Measurements from ENCODE around the gene ALDH3B2. TPM values are rescaled to one million over a fixed set of nuclear protein-coding genes. Genes with fewer than 3 reads are reported as not detected.
"Not testable (repeated sequence)": the region's sequence is repeated elsewhere in the genome, so short reads cannot be mapped to it uniquely, and the experiment has no call there.

ALDH3B2 gene
- total and polyA plus RNA-seq, 2 experiments from 2014 or later, result not detected

DNA sequence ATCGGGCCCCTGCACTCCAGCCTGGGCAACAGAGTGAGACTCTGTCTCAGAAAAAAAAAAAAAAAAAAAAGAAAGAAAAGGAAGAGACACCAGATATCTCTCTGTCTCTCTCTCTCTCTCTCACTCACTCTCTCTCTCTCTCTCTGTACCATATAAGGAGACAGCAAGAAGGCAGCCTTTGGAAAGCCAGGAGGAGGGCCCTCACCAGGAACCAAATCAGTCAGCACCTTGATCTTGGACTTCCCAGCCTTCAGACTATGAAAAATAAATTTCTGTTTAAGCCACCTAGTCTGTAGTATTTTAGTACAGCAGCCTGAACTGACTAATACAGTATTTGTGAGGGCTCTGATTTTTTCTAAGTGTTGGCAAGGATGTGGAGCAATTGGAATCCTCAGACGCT lies 13.6 kb upstream of the ALDH3B2 start:
- no peaks in the 10 kb centered on the region for H4K20me1 ChIP-seq (replicated peaks; ENCODE audit: insufficient read depth)
- H3K27ac ChIP-seq (ENCODE audit: low read depth), result no peak overlapping the region
- no peaks in the 10 kb centered on the region for H3K9me2 ChIP-seq (ENCODE audit: insufficient read depth)
- H3K4me1 ChIP-seq (ENCODE audit: insufficient read depth), result no peaks in the 10 kb centered on the region
- H3F3A ChIP-seq (replicated peaks; ENCODE audit: low read depth), result no peaks in the 10 kb centered on the region
- H3K27me3 ChIP-seq (ENCODE audit: insufficient read depth), result no peaks in the 10 kb centered on the region
- ATAC-seq (no peak), DNase-seq (ENCODE audit: low spot score) (no peak)
- TF ChIP-seq ZNF331 (CRISPR knock-in tag; IDR thresholded peaks at IDR 0.05; ENCODE audit: low read depth), result no peak
- TF ChIP-seq CREB1 (CRISPR knock-in tag; IDR thresholded peaks at IDR 0.05; ENCODE audit: low read depth), result no peak
- no peak for TF ChIP-seq ZNF114 (CRISPR knock-in tag; IDR thresholded peaks at IDR 0.05)
- TF ChIP-seq NANOG (IDR thresholded peaks at IDR 0.05; ENCODE audit: borderline replicate concordance), result no peak
- H3K79me2 ChIP-seq (replicated peaks; ENCODE audit: insufficient read depth), result no peaks in the 10 kb centered on the region
- Mint-ChIP-seq H3K4me1 (peaks cover 14% of the 10 kb centered on the region; the same call in 2 of the 3 replicates), H3K9me3 (no peaks in the 10 kb centered on the region; the same call in 2 of the 3 replicates), H3K27me3 (ENCODE audit: insufficient read depth, low read depth, poor library complexity) (peaks cover 3% of the 10 kb centered on the region), H3K36me3 (ENCODE audit: low read depth) (no peaks in the 10 kb centered on the region), H3K27ac (no peak overlapping the region), H3K4me3 (no peak overlapping the region)
- H3K4me3 ChIP-seq, result no peak overlapping the region
- no peak overlapping the region for H3K4me2 ChIP-seq
- H3K36me3 ChIP-seq (ENCODE audit: insufficient read depth), result no peaks in the 10 kb centered on the region
- H2AFZ ChIP-seq, result 0 out of 2 replicates have a peak overlapping the region, but pooled peaks have one; percentile 34

DNA sequence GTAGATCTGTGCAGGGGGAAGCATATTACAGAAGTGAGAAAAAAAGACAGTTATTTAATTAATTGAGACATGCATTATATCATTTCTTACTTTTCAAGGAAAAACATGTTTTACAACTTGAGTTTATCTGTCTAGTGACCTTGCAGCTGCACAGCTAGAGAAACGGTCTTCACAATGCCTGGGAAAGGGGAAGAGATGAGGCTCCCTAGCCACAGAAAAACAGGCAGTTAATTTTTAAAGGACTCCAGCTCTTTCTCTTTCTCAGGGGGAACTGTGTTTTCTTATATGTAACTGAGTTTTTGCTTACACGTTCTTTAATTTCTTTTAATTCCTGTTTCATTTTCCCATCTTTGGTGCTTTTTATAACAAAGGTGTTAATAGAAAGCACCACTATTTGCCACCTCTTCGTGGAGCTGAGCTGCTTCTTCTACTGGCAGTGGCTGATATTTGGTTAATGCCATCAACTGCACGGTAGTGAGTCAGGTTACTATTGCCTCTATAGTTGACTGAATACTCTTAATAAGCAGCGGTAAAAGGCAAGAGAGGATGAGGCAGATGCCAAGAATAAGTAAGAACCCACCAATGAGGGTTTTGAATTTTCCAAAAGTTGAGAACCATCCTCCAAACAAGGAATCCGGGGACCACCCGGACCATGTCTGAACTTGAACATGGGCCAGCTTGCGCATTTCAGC lies 11.4 kb upstream of the ALDH3B2 start:
- not testable (repeated sequence) for H2AFZ ChIP-seq; H4K20me1 ChIP-seq (replicated peaks; ENCODE audit: insufficient read depth); H3K27ac ChIP-seq (ENCODE audit: low read depth); H3K27ac Mint-ChIP-seq; ATAC-seq; H3K9me3 Mint-ChIP-seq; H3K27me3 ChIP-seq (ENCODE audit: insufficient read depth); H3K4me3 Mint-ChIP-seq; DNase-seq (ENCODE audit: low spot score); H3K27me3 Mint-ChIP-seq (ENCODE audit: insufficient read depth, low read depth, poor library complexity); H3K9me2 ChIP-seq (ENCODE audit: insufficient read depth); H3K4me2 ChIP-seq; H3K36me3 Mint-ChIP-seq (ENCODE audit: low read depth); H3K79me2 ChIP-seq (replicated peaks; ENCODE audit: insufficient read depth); H3F3A ChIP-seq (replicated peaks; ENCODE audit: low read depth); H3K4me3 ChIP-seq; H3K4me1 ChIP-seq (ENCODE audit: insufficient read depth); H3K36me3 ChIP-seq (ENCODE audit: insufficient read depth)
- peaks cover 22% of the 10 kb centered on the region; the same call in 2 of the 3 replicates for H3K4me1 Mint-ChIP-seq

DNA sequence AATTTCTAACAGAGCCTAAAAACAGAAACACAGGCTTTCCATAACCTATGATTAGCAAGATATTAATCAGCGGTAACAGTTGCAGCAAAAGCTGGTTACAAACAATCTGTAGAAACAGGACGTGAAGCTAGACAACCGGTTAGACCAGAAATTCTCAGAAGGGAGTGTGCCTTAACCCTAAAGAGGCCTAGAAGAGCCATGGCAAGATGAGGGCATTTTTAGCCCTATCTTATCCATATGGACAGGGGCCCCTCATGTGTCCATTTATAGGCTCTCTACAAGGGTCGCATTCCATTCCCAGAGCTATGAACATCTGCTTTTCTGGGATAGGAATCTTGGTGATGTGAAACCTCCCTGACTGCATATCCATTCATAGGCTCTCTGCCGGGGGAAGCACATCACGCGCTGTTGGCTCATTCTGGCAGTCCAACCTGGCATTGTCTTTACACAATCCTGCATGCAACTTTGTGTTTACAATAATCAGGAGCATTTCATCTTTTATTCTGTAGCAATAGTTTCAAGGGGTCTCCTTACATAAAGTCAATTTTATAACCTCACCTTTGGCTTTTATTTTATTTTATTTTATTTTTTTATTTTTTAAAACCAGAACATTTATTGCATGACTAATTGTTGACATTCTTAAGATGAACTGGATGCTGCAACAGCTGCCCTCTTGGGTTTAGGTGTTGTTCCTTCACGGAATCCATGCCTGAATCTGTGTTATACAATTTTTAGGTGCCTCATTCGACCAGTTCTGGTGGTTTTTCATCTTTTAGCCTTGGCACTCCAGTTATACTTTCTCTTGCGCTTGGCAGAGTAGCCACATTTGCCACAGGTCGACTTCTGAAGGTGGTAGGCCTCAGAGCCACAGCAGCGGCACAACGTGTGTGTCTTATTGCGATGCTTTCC lies 8.0 kb upstream of the ALDH3B2 start:
- DNase-seq (ENCODE audit: low spot score); H3K36me3 Mint-ChIP-seq (ENCODE audit: low read depth); H3K4me3 ChIP-seq; H3K27ac Mint-ChIP-seq; H3K27me3 Mint-ChIP-seq (ENCODE audit: insufficient read depth, low read depth, poor library complexity); H4K20me1 ChIP-seq (replicated peaks; ENCODE audit: insufficient read depth); H3K4me3 Mint-ChIP-seq; H3K27ac ChIP-seq (ENCODE audit: low read depth); H3K9me2 ChIP-seq (ENCODE audit: insufficient read depth); H3K4me2 ChIP-seq; H3F3A ChIP-seq (replicated peaks; ENCODE audit: low read depth); H3K36me3 ChIP-seq (ENCODE audit: insufficient read depth); ATAC-seq; H3K27me3 ChIP-seq (ENCODE audit: insufficient read depth); H3K79me2 ChIP-seq (replicated peaks; ENCODE audit: insufficient read depth); H3K4me1 ChIP-seq (ENCODE audit: insufficient read depth); H3K9me3 Mint-ChIP-seq; H2AFZ ChIP-seq: not testable (repeated sequence)
- peaks cover 22% of the 10 kb centered on the region; the same call in 2 of the 3 replicates for H3K4me1 Mint-ChIP-seq
